ENCODE data around the gene LRRC8D. TPM values are rescaled to one million over a fixed set of nuclear protein-coding genes. Genes with fewer than 3 reads are reported as not detected.

Gene LRRC8D
- total RNA-seq, 4 donors from 2014 or later = 28.9 to 113 (median 58.8) TPM

DNA sequence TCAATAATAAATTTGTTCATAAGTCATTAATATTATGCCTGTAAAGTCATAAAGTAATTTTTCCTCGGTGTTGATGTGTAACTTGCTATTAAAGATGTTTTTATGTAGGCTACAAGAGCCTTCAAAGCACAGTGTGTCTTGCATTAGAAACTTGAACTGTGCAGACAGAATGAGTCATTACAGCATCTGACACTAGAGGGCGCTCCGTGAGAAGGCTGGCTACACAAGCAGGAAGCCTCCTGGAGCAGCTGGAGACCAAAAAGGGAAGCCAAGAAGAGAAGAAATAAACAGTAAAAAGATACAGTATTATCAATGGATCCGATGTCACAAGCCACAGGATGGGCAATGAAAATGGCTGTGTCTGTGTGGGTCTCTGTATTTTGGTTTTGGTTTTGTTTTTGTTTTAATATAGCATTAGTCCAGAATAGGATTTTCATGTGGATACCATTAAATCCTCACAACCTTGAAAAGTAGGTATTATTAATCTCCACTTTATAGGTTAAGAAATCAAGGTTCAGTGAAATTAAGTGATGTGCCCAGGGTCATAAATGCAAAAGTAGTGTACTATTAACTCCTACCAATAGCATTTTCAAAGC, 16.1 kb upstream of the LRRC8D start:
- no peak overlapping the region for H3K4me3 ChIP-seq
- no peaks in the 10 kb centered on the region for H3K4me1 ChIP-seq
- TF ChIP-seq, protein P1, sequence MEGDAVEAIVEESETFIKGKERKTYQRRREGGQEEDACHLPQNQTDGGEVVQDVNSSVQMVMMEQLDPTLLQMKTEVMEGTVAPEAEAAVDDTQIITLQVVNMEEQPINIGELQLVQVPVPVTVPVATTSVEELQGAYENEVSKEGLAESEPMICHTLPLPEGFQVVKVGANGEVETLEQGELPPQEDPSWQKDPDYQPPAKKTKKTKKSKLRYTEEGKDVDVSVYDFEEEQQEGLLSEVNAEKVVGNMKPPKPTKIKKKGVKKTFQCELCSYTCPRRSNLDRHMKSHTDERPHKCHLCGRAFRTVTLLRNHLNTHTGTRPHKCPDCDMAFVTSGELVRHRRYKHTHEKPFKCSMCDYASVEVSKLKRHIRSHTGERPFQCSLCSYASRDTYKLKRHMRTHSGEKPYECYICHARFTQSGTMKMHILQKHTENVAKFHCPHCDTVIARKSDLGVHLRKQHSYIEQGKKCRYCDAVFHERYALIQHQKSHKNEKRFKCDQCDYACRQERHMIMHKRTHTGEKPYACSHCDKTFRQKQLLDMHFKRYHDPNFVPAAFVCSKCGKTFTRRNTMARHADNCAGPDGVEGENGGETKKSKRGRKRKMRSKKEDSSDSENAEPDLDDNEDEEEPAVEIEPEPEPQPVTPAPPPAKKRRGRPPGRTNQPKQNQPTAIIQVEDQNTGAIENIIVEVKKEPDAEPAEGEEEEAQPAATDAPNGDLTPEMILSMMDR (IDR thresholded peaks at IDR 0.05) = peak; percentile 61 to 95 (median 90)
- TF ChIP-seq POLR2A (IDR thresholded peaks at IDR 0.05) = no peak
- peak; percentile 69 to 95 (median 89) for DNase-seq
- no peaks in the 10 kb centered on the region for H3K9me3 ChIP-seq
- H3K27me3 ChIP-seq = no peaks in the 10 kb centered on the region
- no peak overlapping the region for H3K27ac ChIP-seq
- no peaks in the 10 kb centered on the region for H3K36me3 ChIP-seq

DNA sequence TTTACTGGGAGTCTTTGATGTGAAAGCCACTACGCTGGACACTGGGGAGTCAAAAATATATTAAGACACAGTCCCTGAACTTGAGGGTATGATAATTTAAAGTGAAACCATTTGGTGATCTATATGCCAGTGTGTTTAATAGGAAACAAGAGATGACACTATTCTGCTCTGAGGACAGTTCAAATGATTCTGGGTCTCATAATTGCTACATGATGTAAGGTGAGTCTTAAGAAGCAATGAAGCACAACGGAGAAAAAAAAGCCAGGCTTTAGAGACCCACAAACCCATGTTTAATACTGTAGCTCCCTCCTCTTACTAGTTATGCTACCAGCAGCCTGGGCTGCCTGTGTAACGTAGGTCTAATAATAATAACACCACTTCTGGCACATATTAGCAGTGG, 14.2 kb upstream of the LRRC8D start:
- no peaks in the 10 kb centered on the region for H3K9me3 ChIP-seq
- no peak for DNase-seq
- no peak overlapping the region for H3K27ac ChIP-seq
- H3K27me3 ChIP-seq = no peaks in the 10 kb centered on the region
- H3K36me3 ChIP-seq = no peaks in the 10 kb centered on the region
- TF ChIP-seq, protein P1 (IDR thresholded peaks at IDR 0.05) = no peak
- TF ChIP-seq POLR2A (IDR thresholded peaks at IDR 0.05) = no peak
- H3K4me3 ChIP-seq = no peak overlapping the region
- no peaks in the 10 kb centered on the region for H3K4me1 ChIP-seq

DNA sequence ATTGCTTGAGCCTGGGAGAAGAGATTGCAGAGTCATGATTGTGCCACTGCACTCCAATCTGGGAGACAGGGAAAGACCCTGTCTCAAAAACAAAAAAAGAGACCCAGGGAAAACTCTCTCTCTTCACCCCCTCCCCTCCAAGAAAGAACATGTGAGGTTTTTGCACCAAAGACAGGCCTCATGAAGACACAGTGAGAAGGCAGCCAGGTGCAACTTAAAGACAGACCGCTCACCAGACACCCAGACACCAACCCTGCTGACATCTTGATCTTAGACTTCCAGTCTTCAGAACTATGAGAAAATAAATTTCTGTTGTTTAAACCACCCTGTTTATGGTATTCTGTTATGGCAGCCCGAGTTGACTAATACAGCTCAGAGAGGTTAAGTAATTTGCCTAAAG, 13.3 kb upstream of the LRRC8D start:
- TF ChIP-seq POLR2A (IDR thresholded peaks at IDR 0.05) = no peak
- TF ChIP-seq, protein P1 (IDR thresholded peaks at IDR 0.05) = no peak
- H3K4me1 ChIP-seq = no peaks in the 10 kb centered on the region
- no peak for DNase-seq
- no peak overlapping the region for H3K27ac ChIP-seq
- no peaks in the 10 kb centered on the region for H3K36me3 ChIP-seq
- no peaks in the 10 kb centered on the region for H3K27me3 ChIP-seq
- no peaks in the 10 kb centered on the region for H3K9me3 ChIP-seq
- H3K4me3 ChIP-seq = no peak overlapping the region

DNA sequence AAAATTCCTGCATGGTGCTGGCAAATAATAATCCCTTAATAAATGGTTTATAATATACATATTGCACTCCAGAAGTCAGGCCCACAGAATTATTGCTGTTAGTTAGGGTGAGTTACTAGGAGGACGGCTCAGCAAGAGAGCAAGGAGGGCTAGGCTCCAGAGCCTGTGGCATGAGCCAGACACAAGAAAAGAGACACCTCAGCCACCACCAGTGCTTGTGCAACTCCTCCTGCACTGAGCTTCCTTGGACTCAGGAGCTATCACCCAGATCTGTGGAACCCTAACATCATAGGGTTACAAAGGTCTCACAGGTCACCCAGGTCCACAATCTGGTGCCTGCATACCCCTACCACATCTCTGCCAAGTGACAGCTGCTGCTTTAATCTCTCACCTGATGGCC, 12.8 kb upstream of the LRRC8D start:
- H3K27me3 ChIP-seq = no peaks in the 10 kb centered on the region
- no peaks in the 10 kb centered on the region for H3K9me3 ChIP-seq
- no peak overlapping the region for H3K4me3 ChIP-seq
- no peak for TF ChIP-seq POLR2A (IDR thresholded peaks at IDR 0.05)
- TF ChIP-seq, protein P1 (IDR thresholded peaks at IDR 0.05) = no peak
- H3K4me1 ChIP-seq = no peaks in the 10 kb centered on the region
- no peaks in the 10 kb centered on the region for H3K36me3 ChIP-seq
- no peak for DNase-seq
- H3K27ac ChIP-seq = no peak overlapping the region

DNA sequence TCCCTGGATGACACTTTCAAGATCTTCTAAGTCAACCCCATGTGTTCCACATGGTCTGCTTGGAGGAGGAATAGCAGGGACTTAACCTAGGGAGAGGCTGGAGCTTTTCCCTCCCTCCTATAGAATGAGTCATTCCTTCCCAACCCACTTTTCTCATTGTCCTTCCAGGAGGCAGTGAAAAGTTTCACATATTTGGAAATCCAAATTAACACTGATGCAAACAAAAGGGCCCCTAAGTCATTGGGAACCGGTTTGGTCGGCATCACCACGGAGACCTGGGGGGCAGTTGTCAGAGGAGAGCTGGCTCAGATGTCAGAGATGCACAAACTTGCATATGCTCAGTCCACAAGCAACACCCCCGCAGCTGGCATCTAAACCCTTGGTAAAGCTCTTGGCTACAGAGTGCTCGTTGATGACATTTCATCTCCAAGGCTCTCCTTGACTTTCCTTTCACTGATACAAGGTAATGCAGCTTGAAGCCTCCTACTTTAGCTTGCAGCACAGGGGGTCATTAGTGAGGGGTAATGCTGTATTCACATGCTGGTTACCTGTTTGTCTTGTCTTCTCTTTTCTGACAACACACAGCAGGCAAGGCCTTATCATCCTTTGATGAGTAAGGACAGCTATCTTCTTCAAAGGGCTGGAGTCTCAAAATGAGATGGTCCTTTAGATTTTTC, 12.3 kb upstream of the LRRC8D start:
- H3K4me1 ChIP-seq = no peaks in the 10 kb centered on the region

More for the DNA sequence above, 12.3 kb upstream of the LRRC8D start:
- H3K4me3 ChIP-seq = no peak overlapping the region
- H3K27me3 ChIP-seq = no peaks in the 10 kb centered on the region
- no peak for DNase-seq
- no peak overlapping the region for H3K27ac ChIP-seq
- no peaks in the 10 kb centered on the region for H3K9me3 ChIP-seq
- TF ChIP-seq, protein P1 (IDR thresholded peaks at IDR 0.05) = no peak
- no peak for TF ChIP-seq POLR2A (IDR thresholded peaks at IDR 0.05)
- no peaks in the 10 kb centered on the region for H3K36me3 ChIP-seq
